Parathyroid adenoma (tissue), 2 donors: Measurements from ENCODE around the gene KIDINS220.

Experiments used
- H2AFZ ChIP-seq: fragments of 300-600 bp; sonication (generic); one replicate; pipeline ENCODE4 v1.7.0; 2017; ENCODE audit warnings: antibody characterized with exemption, mild to moderate bottlenecking
- H3K27ac ChIP-seq: fragments of 300-600 bp; sonication (generic); one replicate; pipeline ENCODE4 v1.7.0; 2017
- H3K27me3 ChIP-seq: fragments of 300-600 bp; sonication (generic); one replicate; pipeline ENCODE4 v1.7.0; 2017; ENCODE audit warnings: low read length; ENCODE audit not compliant: control insufficient read depth, insufficient read depth
- H3K36me3 ChIP-seq: fragments of 300-600 bp; sonication (generic); one replicate; pipeline ENCODE4 v1.7.0; 2017; ENCODE audit warnings: low read length; ENCODE audit not compliant: control insufficient read depth, insufficient read depth
- H3K4me1 ChIP-seq: fragments of 300-600 bp; sonication (generic); one replicate; pipeline ENCODE4 v1.7.0; 2017; ENCODE audit warnings: control low read depth
- H3K4me2 ChIP-seq: fragments of 300-600 bp; sonication (generic); one replicate; pipeline ENCODE4 v1.7.0; 2017; ENCODE audit warnings: low read length
- H3K4me3 ChIP-seq: fragments of 300-600 bp; sonication (generic); one replicate; pipeline ENCODE4 v1.7.0; 2017; ENCODE audit warnings: low read depth, low read length
- H3K79me2 ChIP-seq: fragments of 300-600 bp; sonication (generic); one replicate; pipeline ENCODE4 v1.7.0; 2017; ENCODE audit warnings: control low read depth
- H3K9ac ChIP-seq: fragments of 300-600 bp; sonication (generic); one replicate; pipeline ENCODE4 v1.7.0; 2017; ENCODE audit warnings: mild to moderate bottlenecking
- H3K9me3 ChIP-seq: fragments of 300-600 bp; sonication (generic); one replicate; pipeline ENCODE4 v1.7.0; 2017; ENCODE audit warnings: low read length; ENCODE audit not compliant: control insufficient read depth
- TF ChIP-seq, protein P1 (sequence below): fragments of 300-600 bp; sonication (generic); IDR thresholded peaks from one replicate; pipeline ENCODE4 v1.7.0; 2017; ENCODE audit warnings: antibody characterized with exemption, mild to moderate bottlenecking
- donor health status: primary hyperparathyroidism.

Gene KIDINS220

GRCh38 chr2:8833853-8834252 is 3.6 kb downstream of the KIDINS220 start:
- Histone ChIP-seq H3K4me2 (no peak overlapping the region), H3K36me3 (no peaks in the 10 kb centered on the region), H3K4me1 (peaks cover 7% of the 10 kb centered on the region), H3K4me3 (no peak overlapping the region), H3K9me3 (no peaks in the 10 kb centered on the region), H3K79me2 (peaks cover 30% of the 10 kb centered on the region), H3K27ac (no peak overlapping the region), H3K27me3 (no peaks in the 10 kb centered on the region), H2AFZ (no peak overlapping the region), H3K9ac (no peak overlapping the region)
- TF ChIP-seq, protein P1, sequence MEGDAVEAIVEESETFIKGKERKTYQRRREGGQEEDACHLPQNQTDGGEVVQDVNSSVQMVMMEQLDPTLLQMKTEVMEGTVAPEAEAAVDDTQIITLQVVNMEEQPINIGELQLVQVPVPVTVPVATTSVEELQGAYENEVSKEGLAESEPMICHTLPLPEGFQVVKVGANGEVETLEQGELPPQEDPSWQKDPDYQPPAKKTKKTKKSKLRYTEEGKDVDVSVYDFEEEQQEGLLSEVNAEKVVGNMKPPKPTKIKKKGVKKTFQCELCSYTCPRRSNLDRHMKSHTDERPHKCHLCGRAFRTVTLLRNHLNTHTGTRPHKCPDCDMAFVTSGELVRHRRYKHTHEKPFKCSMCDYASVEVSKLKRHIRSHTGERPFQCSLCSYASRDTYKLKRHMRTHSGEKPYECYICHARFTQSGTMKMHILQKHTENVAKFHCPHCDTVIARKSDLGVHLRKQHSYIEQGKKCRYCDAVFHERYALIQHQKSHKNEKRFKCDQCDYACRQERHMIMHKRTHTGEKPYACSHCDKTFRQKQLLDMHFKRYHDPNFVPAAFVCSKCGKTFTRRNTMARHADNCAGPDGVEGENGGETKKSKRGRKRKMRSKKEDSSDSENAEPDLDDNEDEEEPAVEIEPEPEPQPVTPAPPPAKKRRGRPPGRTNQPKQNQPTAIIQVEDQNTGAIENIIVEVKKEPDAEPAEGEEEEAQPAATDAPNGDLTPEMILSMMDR: no peak

GRCh38 chr2:8831516-8831915 is 5.9 kb downstream of the KIDINS220 start:
- Histone ChIP-seq H3K36me3 (no peaks in the 10 kb centered on the region), H3K27ac (no peak overlapping the region), H3K9ac (no peak overlapping the region), H3K4me1 (peaks cover 2% of the 10 kb centered on the region), H3K9me3 (no peaks in the 10 kb centered on the region), H3K27me3 (no peaks in the 10 kb centered on the region), H3K4me2 (no peak overlapping the region), H2AFZ (no peak overlapping the region), H3K4me3 (no peak overlapping the region), H3K79me2 (peaks cover 17% of the 10 kb centered on the region)
- TF ChIP-seq, protein P1: no peak

- Histone ChIP-seq H3K79me2 (peaks cover 4% of the 10 kb centered on the region), H3K4me2 (no peak overlapping the region), H3K36me3 (no peaks in the 10 kb centered on the region), H3K27ac (no peak overlapping the region), H3K4me1 (no peaks in the 10 kb centered on the region), H3K27me3 (no peaks in the 10 kb centered on the region), H3K4me3 (no peak overlapping the region), H3K9me3 (no peaks in the 10 kb centered on the region), H2AFZ (no peak overlapping the region), H3K9ac (no peak overlapping the region)
- TF ChIP-seq, protein P1: no peak
Observed at GRCh38 chr2:8827729-8828128, 9.7 kb downstream of the KIDINS220 start.

GRCh38 chr2:8822218-8822617 is 15.2 kb downstream of the KIDINS220 start:
- H3K4me3 ChIP-seq: no peak overlapping the region
- no peak overlapping the region for H3K27ac ChIP-seq
- H2AFZ ChIP-seq: no peak overlapping the region
- peaks cover 4% of the 10 kb centered on the region for H3K79me2 ChIP-seq
- H3K9ac ChIP-seq: no peak overlapping the region
- H3K4me2 ChIP-seq: no peak overlapping the region
- no peaks in the 10 kb centered on the region for H3K4me1 ChIP-seq
- TF ChIP-seq, protein P1: no peak
- no peaks in the 10 kb centered on the region for H3K36me3 ChIP-seq
- H3K9me3 ChIP-seq: no peaks in the 10 kb centered on the region
- H3K27me3 ChIP-seq: no peaks in the 10 kb centered on the region

- Histone ChIP-seq H3K27ac (no peak overlapping the region), H3K4me2 (no peak overlapping the region), H3K36me3 (no peaks in the 10 kb centered on the region), H3K4me1 (no peaks in the 10 kb centered on the region), H3K4me3 (no peak overlapping the region), H3K27me3 (no peaks in the 10 kb centered on the region), H3K9me3 (no peaks in the 10 kb centered on the region), H3K79me2 (peaks cover 4% of the 10 kb centered on the region), H3K9ac (no peak overlapping the region), H2AFZ (no peak overlapping the region)
- TF ChIP-seq, protein P1: no peak
Observed at GRCh38 chr2:8821276-8822217, 15.9 kb downstream of the KIDINS220 start.
